Liver (tissue), 9 donors: ENCODE results near the gene SMC6. TPM values are rescaled to one million over a fixed set of nuclear protein-coding genes. Genes with fewer than 3 reads are reported as not detected.

ENCODE experiments used
- DNase-seq: peaks from one replicate; pipeline ENCODE4 v3.0.0-alpha.2; 2017; ENCODE audit warnings: low spot score
- H3K27ac ChIP-seq, 2 donors: one replicate each; pipeline ENCODE4 v1.7.0; 2013; ENCODE audit warnings: inconsistent platforms in 2 of 2, low read length in 2 of 2, control low read depth in 1 of 2, low read depth in 1 of 2, mild to moderate bottlenecking in 1 of 2
- H3K27me3 ChIP-seq, 4 donors: one replicate each; pipeline versions ENCODE4 v1.6.1 to v1.7.0; 2013; ENCODE audit warnings: low read length in 3 of 4, inconsistent platforms in 1 of 4, mild to moderate bottlenecking in 1 of 4, moderate library complexity in 1 of 4; ENCODE audit not compliant: control insufficient read depth in 4 of 4, insufficient read depth in 4 of 4
- H3K36me3 ChIP-seq, 4 donors: one replicate each; pipeline versions ENCODE4 v1.6.1 to v1.7.0; 2013; ENCODE audit warnings: low read length in 3 of 4, mild to moderate bottlenecking in 3 of 4, low read depth in 1 of 4, moderate library complexity in 1 of 4; ENCODE audit not compliant: control insufficient read depth in 4 of 4, insufficient read depth in 3 of 4
- H3K4me1 ChIP-seq, 4 donors: one replicate each; pipeline versions ENCODE4 v1.6.1 to v1.7.0; 2013; ENCODE audit warnings: low read length in 3 of 4, mild to moderate bottlenecking in 3 of 4, moderate library complexity in 1 of 4; ENCODE audit not compliant: control insufficient read depth in 4 of 4, insufficient read depth in 4 of 4
- H3K4me3 ChIP-seq, 3 donors: one replicate each; pipeline versions ENCODE4 v1.6.1 to v1.7.0; 2013; ENCODE audit warnings: low read length in 3 of 3, control low read depth in 1 of 3, low read depth in 1 of 3, mild to moderate bottlenecking in 1 of 3
- H3K9ac ChIP-seq, 2 donors: one replicate each; pipeline ENCODE4 v1.7.0; 2013; ENCODE audit warnings: low read length in 2 of 2, mild to moderate bottlenecking in 2 of 2, moderate library complexity in 2 of 2, control low read depth in 1 of 2, low read depth in 1 of 2
- H3K9me3 ChIP-seq, 4 donors: one replicate each; pipeline versions ENCODE4 v1.6.1 to v1.7.0; 2013; ENCODE audit warnings: low read length in 3 of 4; ENCODE audit not compliant: control insufficient read depth in 4 of 4
- EGR1 ChIP-seq, 2 donors: IDR thresholded peaks; 2 replicates each; pipeline ENCODE4 v1.6.1; 2016 to 2018; ENCODE audit warnings: antibody characterized with exemption in 2 of 2, low read depth in 2 of 2
- FOXA1 ChIP-seq: IDR thresholded peaks from 2 replicates; pipeline ENCODE4 v1.6.1; 2016; ENCODE audit warnings: antibody characterized with exemption
- FOXA2 ChIP-seq: IDR thresholded peaks from 2 replicates; pipeline ENCODE4 v1.6.1; 2016; ENCODE audit warnings: antibody characterized with exemption
- GABPA ChIP-seq, 2 donors: IDR thresholded peaks in 1 of 2; conservative IDR thresholded peaks in 1 of 2; 2 replicates each; pipeline ENCODE4 v1.6.1; 2016; ENCODE audit warnings: antibody characterized with exemption in 2 of 2, mild to moderate bottlenecking in 1 of 2, moderate library complexity in 1 of 2
- HNF4A ChIP-seq, 2 donors: conservative IDR thresholded peaks; 2 replicates each; pipeline ENCODE4 v1.6.1; 2016; ENCODE audit warnings: antibody characterized with exemption in 2 of 2, mild to moderate bottlenecking in 2 of 2
- HNF4G ChIP-seq: IDR thresholded peaks from 2 replicates; pipeline ENCODE4 v1.6.1; 2016; ENCODE audit warnings: antibody characterized with exemption
- JUND ChIP-seq, 2 donors: IDR thresholded peaks; 2 replicates each; pipeline ENCODE4 v1.6.1; 2016; ENCODE audit warnings: antibody characterized with exemption in 2 of 2
- MAX ChIP-seq: IDR thresholded peaks from 2 replicates; pipeline ENCODE4 v1.6.1; 2016; ENCODE audit warnings: antibody characterized with exemption
- NR2F2 ChIP-seq: IDR thresholded peaks from 2 replicates; pipeline ENCODE4 v1.6.1; 2016; ENCODE audit warnings: antibody characterized with exemption
- RAD21 ChIP-seq, 2 donors: IDR thresholded peaks; 2 replicates each; pipeline ENCODE4 v1.6.1; 2016; ENCODE audit warnings: antibody characterized with exemption in 2 of 2, mild to moderate bottlenecking in 2 of 2
- SP1 ChIP-seq: IDR thresholded peaks from 2 replicates; pipeline ENCODE4 v1.6.1; 2018; ENCODE audit warnings: antibody characterized with exemption, mild to moderate bottlenecking
- TAF1 ChIP-seq: conservative IDR thresholded peaks from 2 replicates; pipeline ENCODE4 v1.6.1; 2016; ENCODE audit warnings: antibody characterized with exemption, mild to moderate bottlenecking
- YY1 ChIP-seq: IDR thresholded peaks from 2 replicates; pipeline ENCODE4 v1.6.1; 2016; ENCODE audit warnings: antibody characterized with exemption, mild to moderate bottlenecking
- ZBTB33 ChIP-seq: IDR thresholded peaks from 2 replicates; pipeline ENCODE4 v1.6.1; 2016; ENCODE audit warnings: antibody characterized with exemption
- WGBS: extraction: QIAGEN DNeasy Blood & Tissue Kit; methylation state at CpG from one replicate; pipeline ENCODE4 v1.1.7; 2013; 5-methylcytosine and 5-hydroxymethylcytosine counted together
- polyA plus RNA-seq, 2 donors: library from polyadenylated mRNA; stranded (reverse) in 1 of 2; unstranded in 1 of 2; fragments of 200-250 nt in 1 of 2; fragments of >200 nt in 1 of 2; fragmentation: Nextera tagmentation in 1 of 2; extraction: Ambion mirVana in 1 of 2; gene quantifications; one replicate each; pipeline versions ENCODE4 v1.2.1 to v1.2.3, GENCODE V29; 2013 to 2015
- total RNA-seq, 2 donors: library from RNA; depleted of rRNA; stranded (reverse); fragments of >200 nt; gene quantifications; one replicate each; pipeline ENCODE4 v1.2.3, GENCODE V29; 2014
- TF ChIP-seq, protein P1 (sequence below): fragments of 150-350 bp; IDR thresholded peaks from 2 replicates; pipeline ENCODE4 v1.5.1; 2017; ENCODE audit warnings: improper control_type of control experiment, low read depth, low read length; ENCODE audit not compliant: missing input control
- donor health status: healthy.
- donor health status: healthy.
- donor health status: healthy.
- donor health status: healthy.
- donor health status: healthy.

SMC6 gene
- total and polyA plus RNA-seq, 4 donors = 2.6 to 22.3 (median 11.0) TPM

DNA sequence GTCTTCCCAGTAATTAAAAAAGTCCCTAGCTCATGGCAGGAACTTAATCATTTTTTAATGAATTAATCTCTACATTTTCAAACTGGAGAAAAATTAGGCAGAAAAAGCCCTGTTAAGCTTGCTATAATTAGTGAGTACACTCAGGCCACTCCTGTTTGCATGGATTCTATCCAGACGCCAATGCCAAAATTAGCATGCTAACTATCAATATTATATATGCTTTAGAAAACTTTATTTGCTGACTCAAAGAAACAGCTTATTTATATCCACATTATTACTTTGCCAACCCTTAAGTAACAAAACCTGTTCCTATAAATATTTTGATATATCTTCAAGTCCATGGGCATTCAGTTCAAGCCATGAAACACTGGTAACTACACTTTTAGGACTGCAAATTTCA, 90.9 kb downstream of the SMC6 start (continued):
- TF ChIP-seq, protein P1, sequence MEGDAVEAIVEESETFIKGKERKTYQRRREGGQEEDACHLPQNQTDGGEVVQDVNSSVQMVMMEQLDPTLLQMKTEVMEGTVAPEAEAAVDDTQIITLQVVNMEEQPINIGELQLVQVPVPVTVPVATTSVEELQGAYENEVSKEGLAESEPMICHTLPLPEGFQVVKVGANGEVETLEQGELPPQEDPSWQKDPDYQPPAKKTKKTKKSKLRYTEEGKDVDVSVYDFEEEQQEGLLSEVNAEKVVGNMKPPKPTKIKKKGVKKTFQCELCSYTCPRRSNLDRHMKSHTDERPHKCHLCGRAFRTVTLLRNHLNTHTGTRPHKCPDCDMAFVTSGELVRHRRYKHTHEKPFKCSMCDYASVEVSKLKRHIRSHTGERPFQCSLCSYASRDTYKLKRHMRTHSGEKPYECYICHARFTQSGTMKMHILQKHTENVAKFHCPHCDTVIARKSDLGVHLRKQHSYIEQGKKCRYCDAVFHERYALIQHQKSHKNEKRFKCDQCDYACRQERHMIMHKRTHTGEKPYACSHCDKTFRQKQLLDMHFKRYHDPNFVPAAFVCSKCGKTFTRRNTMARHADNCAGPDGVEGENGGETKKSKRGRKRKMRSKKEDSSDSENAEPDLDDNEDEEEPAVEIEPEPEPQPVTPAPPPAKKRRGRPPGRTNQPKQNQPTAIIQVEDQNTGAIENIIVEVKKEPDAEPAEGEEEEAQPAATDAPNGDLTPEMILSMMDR = no peak
- TF ChIP-seq RAD21 (IDR thresholded peaks at IDR 0.05) = no peak

DNA sequence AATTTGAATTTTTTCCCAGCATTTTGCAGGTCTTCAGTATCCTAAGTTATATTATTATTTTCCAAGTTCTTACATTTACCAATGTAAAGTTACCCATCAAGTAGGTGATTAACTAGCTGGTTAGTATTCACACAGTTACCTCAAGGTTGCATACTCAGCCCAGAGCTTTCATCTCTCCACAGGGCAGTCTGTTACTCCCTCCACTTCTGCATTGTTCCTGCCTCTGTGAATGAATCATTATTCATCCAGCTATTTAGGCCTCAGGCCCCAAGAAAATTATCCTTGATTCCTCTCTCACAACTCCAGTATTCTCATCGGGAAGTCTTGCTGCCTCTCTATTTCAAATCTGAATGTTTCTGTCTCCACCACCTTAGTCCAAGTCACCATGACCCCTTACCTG, 92.2 kb downstream of the SMC6 start:
- Histone ChIP-seq H3K9me3 (no peaks in the 10 kb centered on the region), H3K4me1 (no peaks in the 10 kb centered on the region), H3K36me3 (peaks cover 5 to 22% (median 13%) of the 10 kb centered on the region in 4 donors), H3K4me3 (no peak overlapping the region), H3K9ac (no peak overlapping the region), H3K27ac (no peak overlapping the region), H3K27me3 (no peaks in the 10 kb centered on the region)
- DNase-seq = no peak
- TF ChIP-seq FOXA2 (no peak), YY1 (no peak), NR2F2 (no peak), MAX (no peak), FOXA1 (no peak), JUND (IDR thresholded peaks at IDR 0.05) (no peak), HNF4G (no peak)
- TF ChIP-seq, protein P1 = no peak
- 96% methylated on average over 1 of the region's 1 CpG for WGBS

- no peak for TF ChIP-seq GABPA (IDR thresholded peaks at IDR 0.05 in 1 of 2, conservative IDR thresholded peaks at IDR 0.05 in 1 of 2)
- no peak for TF ChIP-seq NR2F2
- no peak for TF ChIP-seq HNF4A (conservative IDR thresholded peaks at IDR 0.05)
- no peak overlapping the region for H3K27ac ChIP-seq
- H3K4me3 ChIP-seq = no peak overlapping the region
- H3K9ac ChIP-seq = no peak overlapping the region
- H3K9me3 ChIP-seq = no peaks in the 10 kb centered on the region
- peaks cover 6 to 14% (median 9%) of the 10 kb centered on the region in 4 donors for H3K36me3 ChIP-seq
- no peak for DNase-seq
- 91% methylated on average over 4 of the region's 4 CpGs for WGBS
- no peaks in the 10 kb centered on the region for H3K27me3 ChIP-seq
- H3K4me1 ChIP-seq = no peaks in the 10 kb centered on the region
These were observed 93.4 kb downstream of the SMC6 start for GRCh38 chr2:17660219-17660618.

GRCh38 chr2:17658251-17658843, 95.3 kb downstream of the SMC6 start:
- Histone ChIP-seq H3K4me3 (no peak overlapping the region), H3K27me3 (no peaks in the 10 kb centered on the region), H3K9ac (no peak overlapping the region), H3K27ac (no peak overlapping the region), H3K36me3 (peaks cover 0 to 9% (median 5%) of the 10 kb centered on the region in 4 donors), H3K4me1 (no peaks in the 10 kb centered on the region), H3K9me3 (no peaks in the 10 kb centered on the region)
- DNase-seq = no peak
- TF ChIP-seq HNF4G (no peak), ZBTB33 (no peak), FOXA2 (no peak), SP1 (no peak), RAD21 (IDR thresholded peaks at IDR 0.05) (no peak), TAF1 (no peak), JUND (IDR thresholded peaks at IDR 0.05) (no peak), YY1 (no peak), FOXA1 (no peak), EGR1 (IDR thresholded peaks at IDR 0.05; ENCODE audit: low read depth in 2 of 2) (no peak), MAX (no peak)
- TF ChIP-seq, protein P1 = no peak
- 95% methylated on average over 6 of the region's 6 CpGs for WGBS
